ENCODE data around the gene S100A8.

S100A8 gene

DNA sequence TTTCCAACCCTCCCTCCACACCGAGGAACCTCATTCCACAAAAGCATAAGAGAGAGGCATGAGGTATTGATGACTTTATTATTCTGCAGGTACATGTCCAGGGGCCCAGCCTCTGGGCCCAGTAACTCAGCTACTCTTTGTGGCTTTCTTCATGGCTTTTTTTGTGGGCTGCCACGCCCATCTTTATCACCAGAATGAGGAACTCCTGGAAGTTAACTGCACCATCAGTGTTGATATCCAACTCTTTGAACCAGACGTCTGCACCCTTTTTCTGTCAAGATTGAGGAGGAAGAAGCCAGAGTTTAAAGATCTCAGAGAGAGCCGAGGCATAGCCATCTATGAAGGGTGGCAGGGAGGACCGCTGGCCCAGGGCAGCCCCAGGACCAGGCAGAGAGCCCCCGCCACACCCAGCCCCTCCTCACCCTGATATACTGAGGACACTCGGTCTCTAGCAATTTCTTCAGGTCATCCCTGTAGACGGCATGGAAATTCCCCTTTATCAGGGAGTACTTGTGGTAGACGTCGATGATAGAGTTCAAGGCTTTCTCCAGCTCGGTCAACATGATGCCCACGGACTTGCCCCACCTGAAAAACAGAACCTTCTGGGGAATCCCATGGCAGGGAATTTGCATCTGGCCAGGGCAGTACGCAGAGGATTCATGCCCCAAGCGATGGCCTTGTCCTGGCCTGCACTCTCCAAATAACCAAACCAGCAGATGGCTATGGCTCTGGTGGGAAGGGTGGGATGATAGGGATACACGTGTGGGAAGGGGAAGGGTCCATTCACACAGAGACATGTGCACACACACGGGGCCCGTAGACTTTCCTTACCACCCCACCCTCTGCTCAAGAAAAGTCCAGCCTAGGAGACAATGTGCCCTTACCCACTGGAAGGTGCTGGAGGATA is 647 bp downstream of the S100A8 start:
- DNase-seq, result no peak

DNA sequence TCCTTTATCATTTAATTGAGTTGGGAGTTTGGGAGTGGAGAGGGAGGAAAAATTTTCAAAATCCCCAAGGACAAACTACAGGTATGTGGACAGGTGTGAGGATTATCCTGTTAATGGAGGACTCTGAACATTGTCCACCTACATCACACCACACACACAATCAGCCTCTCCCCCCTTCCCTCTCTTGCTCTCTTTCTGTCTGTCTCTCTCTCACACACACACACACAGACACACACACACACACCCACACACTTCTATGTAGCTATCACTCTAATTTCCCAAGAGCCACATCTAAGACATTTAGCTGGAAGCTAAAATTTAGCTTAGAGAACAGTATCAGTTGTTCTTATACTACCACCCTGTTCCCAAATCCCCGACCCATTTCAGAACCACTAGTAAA is 1.5 kb downstream of the S100A8 start:
- DNase-seq, result no peak

- DNase-seq, result no peak
Observed at GRCh38 chr1:153387785-153388184, 3.1 kb downstream of the S100A8 start.

GRCh38 chr1:153387001-153387400 is 3.9 kb downstream of the S100A8 start:
- no peak for DNase-seq

GRCh38 chr1:153386500-153386901 is 4.4 kb downstream of the S100A8 start:
- DNase-seq, result no peak

GRCh38 chr1:153384958-153385580 is 5.8 kb downstream of the S100A8 start:
- no peak for DNase-seq

GRCh38 chr1:153380711-153381110 is 10.2 kb downstream of the S100A8 start:
- DNase-seq, result no peak

GRCh38 chr1:153379591-153379990 is 11.3 kb downstream of the S100A8 start:
- no peak for DNase-seq

DNA sequence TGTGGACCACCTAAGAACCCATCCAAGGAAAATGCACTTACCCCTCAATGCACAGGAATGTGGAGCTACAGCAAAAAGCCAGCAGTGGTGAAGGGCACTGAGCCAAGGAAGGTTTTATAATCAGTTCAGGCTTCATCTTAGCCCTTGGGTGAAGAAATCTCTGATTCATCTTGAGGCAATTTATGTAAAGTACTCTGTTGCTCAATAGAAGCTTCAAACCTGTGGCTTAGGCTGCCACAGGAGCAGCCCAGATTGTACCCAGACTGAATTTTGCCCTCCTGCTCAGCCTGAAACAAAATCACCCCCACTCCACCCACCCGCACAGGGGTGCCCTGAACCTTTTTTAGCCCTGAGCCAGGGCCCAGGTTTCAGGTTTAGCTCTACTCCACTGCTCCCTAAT is 15.4 kb downstream of the S100A8 start, which contains the start of gene S100A12:
Gene S100A12 (minus strand): TSS at position 111 of the 400 bp plus-strand sequence. CDS start 1,029 bp downstream, outside the sequence.
- DNase-seq, result no peak

GRCh38 chr1:153374071-153374470 is 16.8 kb downstream of the S100A8 start:
- DNase-seq, result no peak

- no peak for DNase-seq
Observed at GRCh38 chr1:153372571-153372970, 18.3 kb downstream of the S100A8 start.

GRCh38 chr1:153371231-153371630 is 19.6 kb downstream of the S100A8 start:
- no peak for DNase-seq

- no peak for DNase-seq
Observed at GRCh38 chr1:153370146-153370545, 20.7 kb downstream of the S100A8 start.

- no peak for DNase-seq
Observed at GRCh38 chr1:153368495-153368894, 22.4 kb downstream of the S100A8 start.

DNA sequence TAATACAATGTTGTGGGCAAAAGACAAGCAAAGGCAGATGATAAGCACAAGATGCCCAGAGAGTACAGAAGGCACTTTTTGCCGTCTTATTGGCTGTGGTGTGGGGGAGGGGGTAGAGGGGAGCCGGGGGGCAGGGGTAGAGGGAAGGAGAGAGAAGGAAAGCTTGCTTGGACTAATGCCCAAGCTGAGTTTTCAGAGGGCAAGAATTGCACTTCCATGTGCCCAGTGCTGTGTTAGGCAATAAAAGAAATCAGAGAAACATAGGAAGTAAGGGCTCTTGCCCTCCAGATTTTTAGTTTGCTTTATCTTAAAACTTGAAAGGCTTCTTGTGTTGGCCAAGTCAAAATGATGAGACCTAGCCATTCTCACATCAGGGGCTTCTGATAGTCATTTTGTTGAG is 23.8 kb downstream of the S100A8 start:
- DNase-seq, result no peak

GRCh38 chr1:153366261-153366660 is 24.6 kb downstream of the S100A8 start:
- no peak for DNase-seq

GRCh38 chr1:153365696-153366095 is 25.2 kb downstream of the S100A8 start:
- DNase-seq, result no peak

- no peak for DNase-seq
Observed at GRCh38 chr1:153364766-153365666, 25.9 kb downstream of the S100A8 start.

- no peak for DNase-seq
Observed at GRCh38 chr1:153364156-153364555, 26.7 kb downstream of the S100A8 start.

GRCh38 chr1:153363641-153364040 is 27.2 kb downstream of the S100A8 start:
- no peak for DNase-seq

- DNase-seq, result no peak
Observed at GRCh38 chr1:153362187-153362775, 28.6 kb downstream of the S100A8 start.

DNA sequence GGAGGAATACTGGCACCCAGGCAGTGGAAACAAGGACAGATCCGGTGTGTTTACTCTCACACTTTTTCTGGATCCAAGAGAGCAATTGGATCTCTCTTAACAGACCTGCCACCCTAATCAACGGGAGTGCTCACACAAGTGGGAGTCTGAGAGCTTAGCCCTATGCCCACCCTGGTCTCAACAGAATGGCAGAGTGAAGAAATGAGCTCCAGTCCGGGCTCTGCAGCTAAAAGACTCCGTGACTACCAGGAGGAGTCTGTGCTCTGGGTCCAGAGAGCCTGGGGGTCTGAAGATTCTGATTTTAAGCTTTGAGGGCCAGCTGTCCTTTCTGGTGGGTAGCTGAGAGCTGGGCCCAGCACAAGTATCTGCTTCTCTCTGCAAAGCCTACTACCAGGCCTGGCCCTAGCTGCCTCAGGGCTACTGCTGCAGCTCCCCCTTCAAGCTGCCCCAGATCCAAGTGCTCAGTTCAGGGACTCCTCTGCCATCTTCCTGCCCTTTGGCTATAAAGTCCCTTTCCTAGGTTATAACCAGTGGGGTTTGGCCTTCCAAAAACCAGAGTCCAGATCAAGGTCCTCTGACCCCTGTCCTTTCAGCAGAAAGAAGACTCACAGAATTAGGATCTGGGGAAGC is 29.3 kb downstream of the S100A8 start:
- no peak for DNase-seq

Measured in stimulated activated CD4-positive, alpha-beta T cell treated with anti-CD3 and anti-CD28 coated beads, Interleukin-2, amount 100 ng/mL, for 24 hours (primary cell).